Middle frontal gyrus (tissue), 1 donor: ENCODE data around the gene MAP3K10.
"Not testable (repeated sequence)": the region's sequence is repeated elsewhere in the genome, so short reads cannot be mapped to it uniquely, and the experiment has no call there.

Source experiments
- DNase-seq: peaks from one replicate; pipeline ENCODE4 v3.0.0-alpha.2; 2015; ENCODE audit warnings: low spot score; ENCODE audit errors: extremely low spot score

Gene MAP3K10

GRCh38 chr19:40216777-40217026, 25.5 kb downstream of the MAP3K10 start:
- no peak for DNase-seq

- no peak for DNase-seq
Observed at GRCh38 chr19:40217027-40217810, 26.0 kb downstream of the MAP3K10 start.

GRCh38 chr19:40217934-40218890, 27.0 kb downstream of the MAP3K10 start, which contains the start of gene TTC9B:
TSS of gene TTC9B (minus strand) at chr19:40218384. CDS start at chr19:40218381, 3 bp downstream.
- DNase-seq, result no peak

GRCh38 chr19:40219029-40219428, 27.8 kb downstream of the MAP3K10 start:
- not testable (repeated sequence) for DNase-seq

GRCh38 chr19:40219721-40220276, 28.6 kb downstream of the MAP3K10 start:
- no peak for DNase-seq

- DNase-seq, result no peak
Observed at GRCh38 chr19:40220674-40221073, 29.4 kb downstream of the MAP3K10 start.

GRCh38 chr19:40221858-40222619, 30.8 kb downstream of the MAP3K10 start:
- peak; percentile 82 for DNase-seq

GRCh38 chr19:40223135-40223822, 32.1 kb downstream of the MAP3K10 start:
- DNase-seq, result no peak

GRCh38 chr19:40224342-40225150, 33.3 kb downstream of the MAP3K10 start:
- no peak for DNase-seq

GRCh38 chr19:40225440-40226305, 34.4 kb downstream of the MAP3K10 start:
- no peak for DNase-seq

- DNase-seq, result no peak
Observed at GRCh38 chr19:40228346-40228745, 37.1 kb downstream of the MAP3K10 start.

- no peak for DNase-seq
Observed at GRCh38 chr19:40228863-40229262, 37.6 kb downstream of the MAP3K10 start.

- no peak for DNase-seq
Observed at GRCh38 chr19:40229484-40229883, 38.3 kb downstream of the MAP3K10 start.

GRCh38 chr19:40229926-40230417, 38.7 kb downstream of the MAP3K10 start:
- DNase-seq, result no peak

- no peak for DNase-seq
Observed at GRCh38 chr19:40231057-40231456, 39.8 kb downstream of the MAP3K10 start.

- no peak for DNase-seq
Observed at GRCh38 chr19:40231544-40232424, 40.6 kb downstream of the MAP3K10 start.

GRCh38 chr19:40232479-40232878, 41.3 kb downstream of the MAP3K10 start:
- no peak for DNase-seq
